Stimulated activated CD4-positive, alpha-beta T cell treated with anti-CD3 and anti-CD28 coated beads, Interleukin-4, amount 100 ng/mL, for 24 hours (primary cell): ENCODE data around the gene POC1A.

Experiments
- DNase-seq: peaks from one replicate; pipeline ENCODE4 v3.0.0-alpha.2; 2020

Gene POC1A

DNA sequence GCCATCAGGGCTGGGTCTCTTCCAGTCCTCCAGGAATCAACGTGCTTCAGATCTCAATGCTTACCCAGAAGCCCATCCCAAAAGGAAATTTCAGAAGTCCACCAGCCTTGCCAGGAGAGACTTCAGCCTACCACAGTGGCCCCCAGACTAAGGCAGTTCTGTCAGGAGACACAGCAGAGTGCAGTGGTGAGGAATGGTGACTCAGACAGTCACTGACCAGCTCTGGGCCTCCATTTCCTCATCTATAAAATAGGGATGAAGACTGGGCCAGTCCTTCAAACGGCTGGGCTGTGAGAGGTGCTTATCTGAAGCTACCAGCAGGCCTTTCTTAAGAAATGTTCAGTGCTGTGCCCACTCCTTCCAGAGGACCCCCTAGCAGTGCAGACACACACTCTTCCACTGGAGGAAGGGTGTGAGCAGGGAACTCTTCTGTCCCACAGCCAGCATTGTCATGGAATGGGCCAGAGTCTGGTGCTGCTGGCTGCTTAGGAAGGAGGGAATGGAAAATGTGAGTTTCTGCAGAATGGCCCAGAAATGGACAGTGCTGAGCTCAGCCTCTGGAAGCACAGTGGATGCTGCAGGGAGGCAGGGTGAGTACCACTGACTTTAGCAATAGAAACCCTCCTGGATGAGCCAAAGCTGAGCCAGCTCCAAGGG, 56.2 kb downstream of the POC1A start:
- DNase-seq = no peak

DNA sequence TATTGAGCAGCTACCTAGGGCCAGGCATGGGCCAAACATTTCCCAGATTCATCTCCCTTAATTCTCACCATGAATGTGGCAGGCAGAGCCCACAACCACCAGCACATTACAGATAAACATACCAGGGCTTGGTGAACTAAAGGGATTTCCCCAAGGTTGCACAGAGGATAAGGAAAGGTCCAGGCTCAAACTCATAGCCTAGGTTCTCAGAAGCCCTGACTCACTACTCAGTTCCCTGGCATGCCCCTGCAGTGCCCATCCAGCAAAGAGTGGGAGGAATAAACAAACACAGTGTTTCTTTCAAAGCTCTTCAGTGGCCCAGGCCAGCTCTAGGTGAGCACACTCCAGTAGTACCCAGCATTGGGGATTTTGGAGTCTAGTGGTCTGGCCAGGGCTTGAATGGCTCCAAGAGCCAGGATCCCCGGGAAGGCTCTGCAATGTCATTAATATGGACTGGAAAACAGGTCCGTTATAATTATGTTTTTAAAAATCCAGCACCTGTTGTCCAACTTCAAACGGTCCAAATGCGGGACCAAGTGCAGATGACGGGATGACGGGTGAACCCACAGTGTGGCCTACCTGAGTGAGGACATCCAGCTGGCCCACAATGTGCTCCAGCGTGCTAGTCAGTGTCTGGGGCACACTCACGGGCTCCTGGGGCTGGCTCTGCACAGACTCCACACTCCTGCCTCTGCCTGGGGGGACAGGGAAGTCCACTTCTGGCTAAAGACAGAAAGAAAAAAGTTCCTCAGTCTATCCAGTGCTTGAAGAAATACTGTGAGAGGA, 58.0 kb downstream of the POC1A start:
- no peak for DNase-seq

DNA sequence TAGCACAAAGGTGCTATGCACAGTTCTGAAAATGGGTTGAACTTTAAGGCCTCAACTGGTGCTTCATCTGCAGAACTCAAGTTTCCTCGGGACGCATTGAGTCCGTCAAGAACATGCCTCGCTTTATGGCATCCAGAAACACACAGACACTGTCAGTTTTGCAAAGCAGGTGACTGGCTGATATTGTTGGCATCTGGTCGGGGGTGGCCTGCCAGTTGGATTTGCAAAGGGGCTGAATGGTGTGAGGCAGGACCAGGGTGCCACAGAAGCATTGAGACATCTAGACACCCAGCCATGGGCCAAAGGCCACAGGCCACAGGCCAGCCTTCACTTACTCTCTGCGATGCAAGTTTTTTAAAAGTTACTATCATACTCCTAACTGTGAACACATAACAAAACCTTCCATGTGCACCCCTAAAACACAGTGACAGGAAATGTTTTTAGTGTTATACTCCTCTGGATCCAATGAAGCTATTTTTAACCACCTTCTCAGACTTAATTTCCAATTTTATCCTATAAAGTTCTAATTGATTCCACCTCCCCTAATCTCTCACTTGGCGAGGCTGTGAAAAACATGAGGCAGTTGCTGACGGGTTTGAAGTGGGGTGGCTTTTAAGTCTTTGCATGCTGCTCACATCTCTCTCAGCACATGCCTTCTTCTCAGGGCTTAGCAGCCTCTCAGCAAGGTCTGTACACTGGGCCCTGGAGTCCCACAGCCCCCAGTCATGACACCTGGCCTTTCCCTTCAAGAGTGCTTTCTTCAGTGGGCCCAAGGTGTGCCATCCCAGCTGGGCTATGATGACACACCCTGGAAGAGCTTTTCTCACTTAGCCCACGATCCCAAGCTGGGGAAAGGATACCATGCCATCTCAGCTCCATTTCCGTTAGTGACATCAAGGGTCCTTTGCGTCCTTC, 59.4 kb downstream of the POC1A start:
- DNase-seq = no peak

DNA sequence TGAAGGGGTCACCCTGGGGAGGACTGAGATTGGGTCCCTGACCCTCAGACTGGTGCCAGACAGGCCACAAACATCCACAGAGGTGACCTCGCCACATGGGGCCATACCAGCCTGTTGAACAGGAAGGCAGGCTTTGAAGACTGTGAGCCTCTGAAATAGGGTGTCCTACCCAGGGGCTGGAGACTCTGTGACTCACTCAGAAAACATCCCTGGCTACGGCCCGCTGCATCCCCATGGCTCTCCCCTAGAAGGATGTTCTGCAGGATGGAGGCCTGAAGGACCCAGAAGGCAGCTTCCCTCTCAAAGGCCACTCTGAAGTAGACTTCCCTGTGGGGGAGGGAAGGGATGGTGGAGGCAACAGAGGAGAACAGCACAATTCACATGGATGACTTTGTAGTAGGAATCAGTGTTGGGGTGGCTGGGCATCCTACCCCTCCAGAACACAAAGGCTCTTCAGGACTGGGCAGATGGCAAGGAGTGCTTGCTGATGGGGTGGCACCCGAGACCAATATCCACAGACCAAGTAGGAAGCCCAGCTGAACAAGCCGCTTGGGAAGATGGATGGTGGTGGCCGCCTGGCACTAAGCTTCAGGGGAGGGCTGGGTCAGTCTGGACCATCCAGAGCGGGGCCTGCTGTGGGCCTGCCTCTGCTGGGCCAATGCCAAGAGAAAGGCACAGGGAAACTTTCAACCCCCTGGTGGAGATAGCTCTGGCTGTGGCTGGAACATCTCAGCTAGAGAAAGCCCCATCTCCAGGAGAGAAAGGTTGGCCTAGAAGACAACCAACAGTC, 60.3 kb downstream of the POC1A start:
- DNase-seq = no peak

DNA sequence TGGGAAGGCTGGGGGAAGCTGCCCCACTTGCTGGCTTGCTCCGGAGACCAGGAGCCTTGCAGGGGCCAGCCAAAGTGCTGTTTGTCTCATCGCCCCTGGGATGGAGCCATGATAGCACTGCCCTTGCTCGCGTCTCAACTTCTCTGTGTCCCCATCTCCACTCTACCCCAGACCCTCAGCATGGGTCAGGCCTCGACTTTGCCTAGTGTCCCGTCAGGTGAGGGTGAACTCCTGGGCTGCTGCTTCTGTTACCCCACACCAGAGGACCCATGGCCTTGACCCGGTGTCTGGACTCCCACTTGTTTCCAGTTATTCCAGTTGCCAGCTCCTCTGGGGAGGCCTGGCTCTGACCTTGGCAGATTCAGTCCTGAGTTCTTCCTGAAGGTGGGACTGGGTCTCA, 61.3 kb downstream of the POC1A start:
- DNase-seq = no peak

DNA sequence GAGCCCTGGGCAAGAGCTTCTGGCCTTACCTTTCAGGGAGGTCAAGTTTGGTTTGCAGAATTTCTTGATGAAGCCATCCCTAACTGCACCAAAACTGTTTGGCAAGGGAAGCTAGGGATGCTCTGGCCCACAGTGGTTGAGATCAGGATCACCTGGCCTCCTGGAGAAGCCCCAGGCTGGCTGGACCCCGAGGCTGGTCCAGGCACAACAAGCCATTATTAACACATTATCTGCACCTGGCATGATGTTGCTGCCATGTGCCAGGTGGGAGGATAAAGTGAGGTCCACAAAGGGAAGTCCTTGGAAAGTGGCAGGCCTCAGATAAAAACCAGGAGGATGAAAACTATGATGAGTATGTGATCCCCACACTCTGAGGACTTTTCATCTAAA, 62.0 kb downstream of the POC1A start:
- no peak for DNase-seq

DNA sequence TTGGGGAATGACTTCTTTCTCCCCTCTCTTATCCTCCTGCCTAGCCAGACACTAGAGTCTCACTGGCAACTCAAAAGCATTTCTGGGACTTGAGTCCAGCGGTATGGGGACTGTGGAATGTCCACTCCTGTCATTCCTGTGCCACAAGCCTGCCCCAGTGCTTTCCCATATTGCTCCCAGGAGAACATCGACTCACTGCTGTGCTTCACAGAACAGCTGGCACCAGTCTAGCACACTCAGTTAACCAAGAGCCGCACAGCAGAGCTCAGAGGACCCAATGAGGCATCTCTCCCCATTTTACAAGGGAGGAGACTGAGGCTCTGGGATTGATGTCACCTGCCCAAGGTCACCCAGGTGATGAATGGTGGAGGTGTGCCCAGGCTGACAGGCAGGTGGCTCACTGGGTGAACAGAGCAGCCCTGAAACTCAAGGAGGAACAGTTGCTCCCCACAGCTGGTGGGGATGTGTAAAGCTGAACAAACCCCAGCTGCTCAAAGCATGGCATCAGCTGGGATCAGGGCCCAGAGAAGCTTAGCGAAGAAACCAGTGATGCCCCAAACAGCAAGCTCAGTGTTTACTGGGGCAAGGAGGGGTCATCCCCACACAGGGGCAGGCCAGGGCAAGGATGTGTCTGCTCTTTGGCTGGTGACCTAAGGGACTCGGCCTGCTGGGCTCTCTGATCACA, 62.5 kb downstream of the POC1A start:
- DNase-seq = no peak

DNA sequence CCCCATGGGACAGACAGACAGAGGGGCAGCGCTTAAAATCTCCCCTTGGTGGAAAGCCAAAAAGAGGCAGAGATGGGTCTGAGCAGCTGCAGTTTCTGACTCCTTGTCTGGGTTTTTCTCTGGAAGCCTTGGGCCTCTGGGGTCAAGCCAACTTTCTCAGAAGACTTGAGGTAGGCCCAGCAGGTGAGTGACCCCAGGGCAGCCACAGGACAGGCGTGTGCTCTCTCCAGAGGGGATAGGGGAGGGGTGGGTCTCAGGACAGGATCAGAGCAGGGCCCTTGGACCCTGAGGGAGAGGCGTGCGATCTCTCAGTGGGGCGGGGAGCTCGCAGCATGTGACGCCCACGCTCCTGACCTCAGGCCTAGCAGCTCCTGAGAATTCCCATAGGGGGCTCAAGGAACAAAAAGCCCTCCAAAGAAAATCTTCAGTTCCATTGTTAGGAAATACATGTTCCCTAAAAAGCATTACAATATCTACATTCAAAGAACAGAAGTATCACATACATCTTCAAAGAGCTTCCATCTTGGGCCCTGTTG, 63.2 kb downstream of the POC1A start:
- DNase-seq = no peak

DNA sequence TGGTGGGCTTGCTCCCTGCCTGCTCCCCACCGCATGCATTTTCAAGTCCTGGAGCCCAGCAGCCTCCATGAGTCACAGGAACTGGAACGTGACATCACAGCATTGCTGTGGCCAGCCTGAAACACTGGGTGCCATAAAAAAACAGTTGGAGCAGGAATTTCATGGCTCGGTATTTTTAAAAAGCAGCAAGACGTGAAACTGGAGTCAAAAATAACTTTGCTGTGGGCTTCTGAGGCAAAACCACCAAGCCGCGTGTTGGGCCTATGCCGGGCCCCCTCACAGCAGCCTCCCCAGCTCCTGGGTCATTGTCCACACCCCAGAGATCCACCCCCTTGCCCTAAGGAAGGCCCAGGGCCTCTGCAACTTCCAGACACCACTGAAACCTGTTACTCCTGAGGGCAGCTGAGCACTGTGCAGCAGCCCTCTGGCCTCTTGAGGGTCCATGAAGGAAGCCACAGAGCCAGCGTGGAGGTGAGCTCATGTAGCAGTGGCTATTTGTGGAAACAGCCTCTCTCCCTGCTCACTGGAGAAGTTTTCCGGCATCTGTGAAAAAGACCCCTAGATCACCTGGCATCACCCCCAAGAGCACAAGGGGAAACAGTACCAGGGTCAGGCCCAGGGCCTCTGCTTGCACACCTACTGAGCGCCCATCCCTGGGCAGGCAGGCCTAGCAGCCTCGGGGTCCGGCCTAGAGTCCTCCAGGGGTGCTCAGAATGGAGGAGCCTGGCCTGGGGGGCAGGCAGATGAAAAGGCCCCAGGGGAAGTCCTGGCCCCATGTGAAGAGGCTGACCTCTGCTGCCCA, 63.9 kb downstream of the POC1A start:
- no peak for DNase-seq

DNA sequence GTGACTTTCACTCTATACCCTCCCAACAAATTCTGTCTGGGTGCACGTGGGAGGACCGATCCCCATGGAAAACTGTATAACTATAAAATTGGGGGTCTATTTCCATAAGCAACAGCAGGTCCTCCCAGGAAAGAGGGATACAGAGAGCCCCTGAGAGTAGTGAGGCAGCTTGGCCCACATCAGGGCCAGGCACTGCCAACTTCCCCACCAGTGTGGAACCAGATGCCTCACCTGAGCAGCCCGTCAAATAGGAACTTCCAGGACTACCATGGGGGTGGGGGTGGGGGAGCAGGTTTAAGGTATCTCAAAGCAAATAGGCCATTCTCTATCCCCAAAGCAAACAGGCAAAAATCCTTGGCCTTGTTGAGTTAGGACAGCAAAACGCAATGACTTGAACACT, 64.5 kb downstream of the POC1A start:
- DNase-seq = no peak

DNA sequence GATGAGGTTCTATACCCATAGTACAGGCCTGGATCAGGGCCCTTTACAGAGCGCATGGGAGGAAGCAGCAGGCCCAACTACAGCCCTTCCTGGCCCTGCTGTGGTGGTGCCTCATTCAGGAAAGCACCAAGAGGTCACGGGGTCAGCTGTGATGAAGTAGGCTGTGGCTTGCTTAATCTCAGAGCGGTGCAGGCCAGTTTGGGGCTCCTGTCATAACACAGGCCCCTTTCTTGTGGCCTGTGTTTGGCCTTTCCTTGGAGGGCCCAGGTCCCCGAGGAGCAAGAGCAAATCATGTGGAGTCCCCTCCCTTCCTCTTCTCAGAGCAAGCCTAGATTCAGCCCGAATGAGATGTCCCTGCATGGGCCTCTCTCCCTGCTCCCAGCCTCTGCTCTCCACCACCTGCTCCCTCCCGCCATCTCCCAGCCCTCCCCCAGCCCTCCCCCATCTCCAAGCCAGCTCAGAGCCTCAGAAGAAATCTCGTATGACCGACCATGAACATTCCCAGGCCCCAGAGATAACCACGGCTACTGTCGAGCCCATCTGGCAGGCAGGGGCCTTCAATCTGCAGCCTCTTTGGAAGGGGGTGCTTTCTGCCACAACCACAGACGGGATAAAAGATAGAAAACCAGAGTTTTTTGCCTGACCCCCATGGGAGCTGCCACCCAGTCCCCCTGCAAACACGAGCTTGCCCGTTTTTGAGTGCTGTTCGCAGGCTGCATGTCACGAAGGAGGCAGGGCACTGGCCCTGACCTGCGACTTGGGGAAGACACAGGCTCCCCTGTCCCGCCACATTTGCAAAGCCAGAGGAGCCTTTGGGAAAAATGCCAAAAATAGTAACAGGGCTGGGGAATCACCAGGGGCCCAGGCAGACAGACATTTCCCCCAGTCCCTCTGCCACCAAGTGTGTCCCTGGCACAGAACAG, 65.5 kb downstream of the POC1A start:
- DNase-seq = no peak

DNA sequence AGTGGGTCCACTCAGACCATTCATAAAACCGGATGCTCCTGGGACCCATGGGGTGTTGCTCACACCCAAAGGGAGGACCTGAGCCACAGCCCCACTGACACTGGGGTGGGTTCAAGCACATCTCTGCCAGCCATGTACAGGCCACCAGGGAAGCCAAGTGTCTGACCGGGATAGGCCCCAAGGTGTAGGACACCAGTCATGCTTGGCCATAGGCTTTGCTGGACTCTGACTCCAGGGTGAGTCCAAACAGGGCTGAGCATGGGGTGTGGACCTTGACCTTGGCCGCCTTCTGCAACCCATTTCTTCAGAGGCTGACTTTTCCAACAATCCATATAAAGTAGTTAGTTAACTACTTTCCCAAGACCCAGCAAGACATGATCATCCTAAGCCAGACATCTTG, 66.5 kb downstream of the POC1A start:
- no peak for DNase-seq

DNA sequence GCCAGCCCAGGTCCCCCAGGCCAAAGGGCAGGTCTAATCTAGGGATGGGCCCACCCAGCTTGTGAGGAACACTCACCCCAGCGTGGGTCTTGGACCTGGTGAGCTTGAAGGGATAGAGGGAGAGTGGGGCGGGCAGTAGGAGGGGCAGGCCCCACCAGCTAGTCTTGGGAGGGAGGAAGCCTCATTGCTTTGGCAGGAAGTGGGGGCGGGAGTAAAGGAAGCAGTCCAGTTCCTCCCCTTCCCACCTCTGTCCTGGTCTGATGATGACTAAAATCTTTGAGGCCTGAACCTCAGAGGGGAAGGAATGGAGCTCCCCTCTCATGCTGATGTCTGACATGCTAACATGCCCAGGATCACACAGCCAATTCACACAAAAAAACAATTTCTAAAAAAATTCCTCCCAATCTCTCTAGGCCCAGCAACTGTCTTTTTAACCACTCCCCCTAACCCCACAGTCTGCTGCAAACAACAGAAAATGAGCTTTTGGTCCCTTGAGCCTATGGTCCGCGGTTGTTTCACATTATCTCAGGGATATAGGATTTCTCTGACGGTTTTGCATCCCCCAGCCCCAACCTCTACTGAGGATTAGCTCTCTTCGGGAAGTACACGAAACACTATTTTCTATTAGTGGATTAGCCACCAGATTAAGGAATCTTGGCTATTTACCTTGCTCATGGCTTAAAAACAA, 67.1 kb downstream of the POC1A start:
- no peak for DNase-seq

DNA sequence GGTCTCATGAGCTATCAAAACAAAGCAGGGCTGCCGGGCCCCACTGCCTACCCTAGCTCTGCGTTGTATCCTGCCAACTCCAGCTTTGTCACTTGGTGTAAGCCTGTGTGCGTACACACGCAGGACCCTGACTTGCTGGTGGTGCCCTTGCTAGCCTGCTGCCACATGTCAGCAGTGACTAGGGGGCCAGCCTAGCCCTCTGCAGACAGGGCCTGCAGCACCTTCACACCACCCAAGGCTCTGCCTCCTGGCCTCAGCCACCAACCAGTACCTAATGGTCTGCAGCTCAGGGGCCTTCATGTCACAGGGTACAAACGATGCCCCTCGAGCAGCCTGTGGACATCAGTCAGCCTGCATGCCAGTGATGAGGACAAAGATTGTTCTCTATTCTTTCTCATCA, 67.8 kb downstream of the POC1A start:
- DNase-seq = no peak

DNA sequence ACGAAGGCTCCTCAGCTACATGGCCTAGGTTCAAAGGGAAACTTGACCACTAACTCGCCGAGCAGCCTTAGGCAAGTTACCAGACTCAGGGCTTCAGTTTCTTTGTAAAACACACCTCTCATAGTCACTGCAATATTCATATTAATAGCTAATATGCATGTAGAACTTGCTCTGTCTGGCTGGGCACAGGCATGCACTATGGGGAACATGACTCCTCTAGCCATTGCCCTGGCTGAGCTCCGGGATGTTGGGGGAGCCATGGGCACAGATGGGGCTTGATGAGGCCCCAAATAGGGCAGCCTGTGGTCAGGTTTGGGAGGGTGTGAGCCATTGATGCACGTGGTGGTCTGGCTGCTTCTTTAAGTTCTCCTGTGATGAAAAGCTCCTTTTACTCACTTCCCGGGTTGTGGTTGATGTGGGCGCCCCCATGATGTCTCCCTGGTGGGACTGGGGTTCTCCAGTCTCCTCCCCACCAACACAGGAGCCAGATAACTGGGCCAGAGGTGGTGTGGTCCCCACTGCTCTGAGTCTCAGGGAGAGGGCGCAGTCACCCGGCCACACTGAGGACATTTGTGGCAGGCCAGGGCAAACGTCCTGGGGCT, 68.4 kb downstream of the POC1A start:
- no peak for DNase-seq

DNA sequence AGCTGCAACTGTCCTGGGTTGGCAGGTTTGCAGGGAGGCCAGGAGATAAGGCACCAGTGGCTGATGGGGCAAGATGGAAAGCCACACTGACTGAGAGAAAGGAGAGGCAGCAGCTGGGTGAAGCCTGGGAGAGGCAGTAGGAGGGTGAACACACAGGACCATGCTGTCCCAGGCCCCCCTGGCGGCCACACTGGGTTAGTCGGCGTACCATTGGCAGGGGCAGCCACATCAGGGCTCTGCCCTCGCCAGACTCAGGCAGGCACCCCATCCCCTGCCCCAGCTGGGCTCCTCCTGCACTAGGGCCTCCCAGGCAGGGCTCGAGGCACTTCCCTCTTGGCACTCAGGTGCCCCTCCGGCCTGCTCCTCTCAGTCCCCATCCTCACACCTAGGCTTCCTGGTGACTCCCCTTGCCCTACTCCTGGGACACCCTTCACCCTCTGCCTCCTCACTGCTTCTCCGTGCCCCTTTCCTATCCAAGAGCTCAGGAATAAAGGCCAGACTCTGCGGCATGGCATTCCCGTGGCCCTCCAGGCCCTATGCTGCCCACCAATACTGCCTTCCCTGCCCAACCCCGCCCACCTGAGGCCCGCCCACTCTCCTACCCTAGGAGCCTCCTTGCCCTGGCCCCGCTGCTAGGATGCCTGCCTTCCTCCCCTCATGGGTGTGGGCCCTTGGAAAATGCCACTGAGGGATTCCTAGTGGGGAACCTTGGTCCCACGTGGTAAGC, 69.1 kb downstream of the POC1A start:
- DNase-seq = no peak

DNA sequence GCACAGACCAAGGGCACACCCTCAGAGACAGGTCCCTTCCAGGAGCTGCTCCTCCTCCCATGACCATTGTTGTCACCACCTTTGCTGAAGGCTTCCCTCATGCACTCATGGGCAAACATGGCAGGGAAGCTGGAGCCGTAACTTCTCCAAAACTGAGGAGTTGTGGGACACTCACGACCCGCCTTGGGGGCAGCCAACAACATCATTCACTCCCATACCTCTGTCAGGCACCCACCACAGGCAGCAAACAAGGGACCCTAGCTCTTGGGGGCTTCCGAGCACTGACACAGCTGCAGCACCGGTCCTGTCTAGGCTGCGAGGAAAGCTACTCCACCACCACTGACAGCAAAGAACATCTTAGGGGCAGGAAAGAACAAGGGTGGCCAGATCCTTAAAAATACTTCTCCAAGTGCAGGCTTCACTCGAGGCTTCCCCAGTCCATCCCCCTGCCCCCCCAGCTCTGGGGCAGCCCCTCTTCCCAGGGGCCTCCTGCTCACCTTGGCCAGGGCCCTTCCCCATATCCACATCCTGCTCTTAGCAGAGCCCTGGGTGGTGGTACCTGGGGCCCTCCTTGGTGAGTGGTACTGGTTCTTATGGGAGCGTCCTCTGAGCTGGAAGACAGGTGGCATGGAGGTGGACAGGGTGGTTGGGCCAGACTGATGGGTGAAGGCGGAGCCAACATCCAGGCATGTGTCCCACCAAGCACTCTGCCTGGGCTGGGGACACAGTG, 69.8 kb downstream of the POC1A start:
- DNase-seq = no peak
